HG03439 (cell line): ENCODE measurements around the gene TMC1.

ENCODE experiments used
- ATAC-seq: cut with Tn5 transposase; IDR thresholded peaks from one replicate; pipeline ENCODE4 v1.9.1; 2021; ENCODE audit warnings: mild to moderate bottlenecking, moderate library complexity; ENCODE audit not compliant: unreplicated experiment

Gene TMC1

DNA sequence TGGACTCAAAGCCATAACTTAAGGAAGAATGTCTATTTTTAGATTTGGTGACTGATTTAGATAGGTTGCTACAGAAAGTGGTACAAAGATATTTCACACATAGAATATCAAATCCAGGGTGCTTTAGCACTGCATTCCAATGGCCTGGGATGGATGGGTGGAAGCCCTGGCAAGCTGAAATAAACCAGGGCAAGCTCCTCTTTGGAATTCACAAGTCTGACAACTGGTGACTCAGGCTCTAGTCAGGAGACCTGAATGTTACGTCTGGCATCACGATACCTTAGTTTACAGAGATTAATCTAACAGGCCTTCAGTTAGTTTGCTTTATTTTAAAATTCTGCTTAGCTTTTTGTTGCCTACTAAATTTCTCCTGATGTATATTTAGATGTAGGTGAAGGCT is 144.0 kb downstream of the TMC1 start:
- no peak for ATAC-seq

GRCh38 chr9:72667181-72667580 is 145.8 kb downstream of the TMC1 start:
- ATAC-seq: no peak

DNA sequence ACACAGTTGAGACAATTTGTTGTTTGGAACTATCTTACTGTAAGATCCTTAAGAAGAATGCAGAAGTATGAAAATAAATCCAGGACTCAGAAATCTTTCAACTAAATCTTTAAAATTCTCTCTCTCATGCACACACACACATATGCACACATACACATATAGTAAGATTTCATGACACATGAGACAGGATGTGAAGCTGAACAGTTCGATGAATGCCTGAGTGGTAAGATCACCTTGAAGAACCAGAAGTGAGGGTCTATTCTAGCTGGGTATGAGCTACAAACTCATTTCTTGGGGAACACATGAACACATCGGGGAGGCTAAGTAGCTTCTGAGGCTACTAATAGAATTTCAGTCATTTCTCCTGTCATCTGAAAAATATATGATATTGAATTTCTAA is 153.6 kb downstream of the TMC1 start:
- ATAC-seq: no peak

- ATAC-seq: no peak
Measured at GRCh38 chr9:72675586-72675985, 154.2 kb downstream of the TMC1 start.

DNA sequence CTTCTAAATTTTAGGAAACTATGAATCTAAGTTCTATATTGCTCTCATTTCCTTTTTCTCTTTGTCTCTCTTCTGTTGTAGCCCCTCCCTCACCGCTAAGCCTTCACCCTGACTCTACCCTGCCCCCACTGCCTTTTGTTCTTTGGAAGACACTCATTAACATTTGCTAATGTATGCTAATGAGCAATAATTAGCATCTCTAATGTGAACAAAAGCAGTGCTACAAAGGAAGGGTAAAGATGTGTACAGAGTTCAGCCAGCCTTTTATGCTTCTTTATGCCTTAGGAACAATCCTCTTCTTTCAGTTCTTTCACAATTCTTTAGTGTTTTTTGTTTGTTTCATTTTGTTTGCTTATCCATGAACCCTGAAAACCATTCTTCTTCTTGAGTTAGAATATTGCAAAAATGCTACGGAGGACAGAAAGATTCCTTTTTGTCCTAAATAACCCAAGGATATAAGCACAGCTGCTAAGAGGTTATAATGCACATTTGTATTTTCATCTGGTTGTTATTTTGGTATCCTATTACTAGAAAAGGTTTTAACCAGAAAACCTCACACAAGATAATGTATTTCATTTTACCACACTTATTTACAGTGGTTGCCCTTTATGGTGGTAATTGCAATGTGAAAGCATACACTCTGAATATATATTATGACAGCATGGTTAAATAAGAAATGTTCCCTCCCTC is 159.3 kb downstream of the TMC1 start:
- ATAC-seq: no peak

DNA sequence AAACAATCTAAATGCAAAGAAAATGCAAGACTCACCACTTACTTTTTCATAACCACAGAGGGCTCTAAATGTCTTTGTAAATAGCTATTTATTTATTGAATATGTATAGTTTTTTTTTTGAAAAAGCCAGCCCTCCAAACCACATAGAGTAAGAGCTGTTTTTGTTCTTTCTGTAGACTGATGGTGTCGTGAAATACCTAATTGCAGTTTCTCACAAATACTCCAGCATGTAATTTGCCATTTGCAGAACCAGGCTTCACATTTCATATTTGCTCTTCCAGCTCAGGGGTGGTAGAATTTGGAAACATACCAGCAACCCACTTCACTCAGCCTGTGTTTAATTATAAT is 159.8 kb downstream of the TMC1 start:
- ATAC-seq: no peak

DNA sequence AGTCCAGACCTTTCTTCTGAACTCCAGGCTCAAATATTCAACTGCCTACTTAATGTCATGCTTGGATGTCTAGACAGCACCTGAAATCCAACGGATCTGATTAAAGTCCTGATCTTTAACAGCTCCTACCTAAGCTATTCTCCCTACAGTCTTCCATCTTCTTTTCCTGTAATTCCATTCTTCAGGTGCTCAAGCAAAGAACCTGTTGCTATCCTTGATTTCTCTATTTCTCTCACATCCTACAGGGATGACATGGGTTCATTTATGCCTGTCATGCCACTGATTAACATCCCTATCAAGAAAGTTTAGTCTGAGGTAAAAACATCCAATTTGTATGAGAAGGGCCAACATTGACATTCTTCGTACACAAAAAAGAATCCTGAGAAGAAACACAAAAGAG is 163.2 kb downstream of the TMC1 start:
- no peak for ATAC-seq

- no peak for ATAC-seq
Measured at GRCh38 chr9:72685911-72686310, 164.5 kb downstream of the TMC1 start.

- no peak for ATAC-seq
Measured at GRCh38 chr9:72687331-72687730, 165.9 kb downstream of the TMC1 start.

DNA sequence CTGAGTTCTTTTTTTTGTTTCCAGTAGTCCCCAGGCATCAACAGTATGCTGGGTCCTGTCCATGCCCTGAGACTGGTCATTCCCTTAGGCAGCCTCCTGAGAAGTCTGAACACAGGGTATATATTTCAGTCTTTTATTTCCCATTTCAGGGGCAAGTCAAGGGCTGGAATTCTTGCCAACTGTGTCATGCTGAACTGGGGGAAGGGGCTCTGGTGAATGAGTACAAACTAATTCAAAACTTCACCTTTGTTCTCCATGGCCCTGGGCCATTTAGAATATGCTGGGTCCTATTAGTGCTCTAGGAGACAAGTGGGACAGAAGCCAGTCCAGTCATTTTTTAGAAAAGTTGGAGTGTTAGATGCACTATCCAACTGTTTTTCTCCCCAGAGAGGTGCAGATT is 170.3 kb downstream of the TMC1 start:
- ATAC-seq: no peak

DNA sequence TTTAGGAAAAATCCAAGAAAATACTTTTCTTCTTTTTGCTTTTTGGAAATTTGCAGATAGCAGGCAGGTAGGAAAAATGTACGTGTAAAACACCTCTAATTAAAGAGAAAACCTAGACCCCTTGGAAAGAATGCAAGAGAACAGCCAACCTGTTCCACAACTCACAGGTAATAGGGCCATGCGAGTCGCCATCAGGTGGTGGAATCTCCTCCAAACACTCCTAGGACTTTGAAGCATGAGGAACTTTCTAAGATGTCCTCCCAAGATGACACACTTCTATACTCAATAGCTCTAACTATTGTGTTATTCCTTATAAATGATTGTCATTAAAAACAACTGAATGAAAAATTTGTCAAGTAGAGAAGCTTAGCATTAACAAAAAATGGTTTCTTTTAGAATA is 174.0 kb downstream of the TMC1 start:
- no peak for ATAC-seq

DNA sequence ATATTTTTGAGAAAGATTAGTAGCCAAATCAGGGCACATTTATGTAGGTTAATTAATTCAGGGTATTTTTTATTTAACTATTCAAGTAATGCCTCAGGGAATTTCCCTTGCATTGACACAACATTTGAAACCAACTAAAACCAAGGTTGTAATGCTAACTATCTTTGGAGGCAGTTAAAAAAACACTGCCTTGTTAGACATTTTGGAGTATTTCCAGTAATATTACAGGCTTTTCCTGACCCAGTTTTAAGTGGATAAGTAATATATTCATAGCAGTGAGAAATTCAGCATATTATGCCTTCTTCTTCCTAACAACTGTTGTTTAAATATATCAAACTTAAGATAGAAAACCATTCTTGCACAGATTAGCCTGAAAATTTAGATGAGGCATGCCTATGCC is 175.1 kb downstream of the TMC1 start:
- ATAC-seq: no peak

GRCh38 chr9:72701510-72701909 is 180.1 kb downstream of the TMC1 start:
- ATAC-seq: no peak

DNA sequence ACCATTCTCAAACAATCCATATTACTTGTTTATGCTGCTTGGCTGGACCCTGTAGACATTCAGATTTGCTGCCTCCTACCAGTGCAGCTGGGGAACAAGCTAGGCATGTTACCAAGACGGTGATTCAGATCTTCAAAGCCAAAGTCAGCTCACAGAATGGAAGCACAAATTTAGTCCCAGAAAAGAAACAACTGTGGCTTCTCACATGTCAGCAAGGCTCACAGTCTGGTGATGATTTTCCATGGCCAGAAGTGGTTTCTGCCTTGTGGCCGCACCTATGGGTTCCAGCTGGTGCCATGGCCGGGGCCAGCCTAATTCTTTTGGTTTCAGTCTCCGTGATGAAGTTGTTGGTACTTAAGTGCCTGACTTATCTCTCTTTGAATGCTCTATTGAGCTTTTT is 182.2 kb downstream of the TMC1 start:
- ATAC-seq: no peak

- peak; percentile 60 for ATAC-seq
Measured at GRCh38 chr9:72704688-72705375, 183.4 kb downstream of the TMC1 start.

- ATAC-seq: no peak
Measured at GRCh38 chr9:72718503-72718902, 197.1 kb downstream of the TMC1 start.

DNA sequence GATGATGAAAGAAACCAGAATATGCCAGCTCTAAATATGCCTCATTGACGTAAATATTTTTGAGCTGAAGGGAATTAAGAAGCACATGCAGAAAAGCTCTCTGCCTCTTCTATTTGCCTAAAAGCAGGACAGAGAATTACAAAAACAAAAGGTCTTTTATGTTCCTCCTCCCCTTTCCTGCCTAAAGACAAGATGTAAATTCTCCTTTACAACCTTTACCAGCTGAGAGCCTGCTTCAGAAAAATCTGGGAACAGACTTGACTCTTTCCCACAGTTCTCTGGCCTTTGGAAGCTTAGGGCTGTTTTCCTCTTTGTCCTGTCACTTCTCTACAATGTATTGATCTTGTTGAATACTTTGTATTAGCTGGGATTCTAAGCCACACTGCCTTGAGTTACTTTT is 199.7 kb downstream of the TMC1 start:
- ATAC-seq: no peak

DNA sequence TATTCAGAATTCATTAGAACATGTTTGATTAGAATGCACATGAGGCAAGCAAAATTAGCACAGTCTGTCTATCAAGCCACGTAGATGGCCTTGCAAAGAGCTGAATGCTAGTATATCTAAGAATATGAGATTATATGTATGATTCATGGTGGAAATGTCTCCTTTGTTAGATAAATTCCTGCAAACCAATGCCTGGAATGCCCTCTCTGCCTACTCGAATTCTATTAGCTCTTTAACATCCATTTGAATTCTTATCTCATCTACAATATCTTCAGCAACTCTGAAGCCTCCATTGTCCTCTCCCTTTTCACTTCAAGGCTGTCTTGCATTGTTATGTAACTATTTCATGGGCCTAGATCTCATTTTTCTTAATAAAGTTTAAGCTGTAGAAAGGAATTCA is 205.5 kb downstream of the TMC1 start:
- ATAC-seq: no peak

GRCh38 chr9:72728031-72728770 is 206.8 kb downstream of the TMC1 start:
- no peak for ATAC-seq

DNA sequence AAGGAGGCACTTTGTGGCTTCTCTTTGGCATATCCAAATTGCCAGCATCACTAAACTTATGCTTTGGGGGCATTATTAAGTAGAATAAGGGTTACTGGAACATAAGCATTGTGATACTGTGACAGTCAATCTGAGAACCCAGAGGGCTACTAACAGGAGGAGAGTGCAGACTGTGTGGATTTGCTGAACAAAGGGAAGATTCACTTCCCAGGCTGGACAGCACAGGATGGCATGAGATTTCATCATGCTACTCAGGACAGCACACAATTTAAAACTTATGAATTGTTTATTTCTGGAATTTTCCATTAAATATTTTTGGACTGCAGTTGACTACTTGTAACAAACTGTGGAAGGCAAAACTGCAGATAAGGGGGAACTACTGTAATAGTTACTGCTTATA is 212.5 kb downstream of the TMC1 start:
- ATAC-seq: no peak

GRCh38 chr9:72734631-72735030 is 213.2 kb downstream of the TMC1 start:
- no peak for ATAC-seq

DNA sequence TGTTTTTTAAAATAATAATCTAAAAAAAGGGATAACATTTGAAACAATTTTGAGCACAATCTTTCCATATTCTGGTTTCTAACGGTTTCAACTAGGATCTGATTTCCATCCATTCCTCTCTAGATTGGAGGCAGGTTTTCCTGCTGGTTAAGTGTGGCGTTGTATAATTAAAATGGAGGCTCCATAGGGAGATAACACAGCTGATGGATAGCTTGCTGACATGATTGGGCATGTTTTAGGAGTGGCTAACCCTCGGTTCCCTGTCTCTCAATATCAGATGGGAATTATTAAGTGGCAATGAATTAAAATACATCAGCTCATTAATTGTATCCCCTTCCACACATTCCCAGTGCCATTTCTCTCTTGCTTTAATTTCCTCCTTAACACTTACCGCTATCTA is 222.4 kb downstream of the TMC1 start:
- ATAC-seq: no peak
